AG10803 (cell line): Measurements from ENCODE around the gene PTPRU.

Experiments
- DNase-seq: peaks from one replicate; pipeline ENCODE4 v3.0.0; 2010; ENCODE audit warnings: low read depth
- H3K4me3 ChIP-seq: 2 replicates; pipeline ENCODE4 v1.5.1; 2011; ENCODE audit warnings: mild to moderate bottlenecking, low read length, control low read depth
- TF ChIP-seq, protein P1 (sequence below): conservative IDR thresholded peaks from 2 replicates; pipeline ENCODE4 v1.5.1; 2011; ENCODE audit warnings: mild to moderate bottlenecking, low read length, control low read depth, inconsistent platforms

Gene PTPRU

DNA sequence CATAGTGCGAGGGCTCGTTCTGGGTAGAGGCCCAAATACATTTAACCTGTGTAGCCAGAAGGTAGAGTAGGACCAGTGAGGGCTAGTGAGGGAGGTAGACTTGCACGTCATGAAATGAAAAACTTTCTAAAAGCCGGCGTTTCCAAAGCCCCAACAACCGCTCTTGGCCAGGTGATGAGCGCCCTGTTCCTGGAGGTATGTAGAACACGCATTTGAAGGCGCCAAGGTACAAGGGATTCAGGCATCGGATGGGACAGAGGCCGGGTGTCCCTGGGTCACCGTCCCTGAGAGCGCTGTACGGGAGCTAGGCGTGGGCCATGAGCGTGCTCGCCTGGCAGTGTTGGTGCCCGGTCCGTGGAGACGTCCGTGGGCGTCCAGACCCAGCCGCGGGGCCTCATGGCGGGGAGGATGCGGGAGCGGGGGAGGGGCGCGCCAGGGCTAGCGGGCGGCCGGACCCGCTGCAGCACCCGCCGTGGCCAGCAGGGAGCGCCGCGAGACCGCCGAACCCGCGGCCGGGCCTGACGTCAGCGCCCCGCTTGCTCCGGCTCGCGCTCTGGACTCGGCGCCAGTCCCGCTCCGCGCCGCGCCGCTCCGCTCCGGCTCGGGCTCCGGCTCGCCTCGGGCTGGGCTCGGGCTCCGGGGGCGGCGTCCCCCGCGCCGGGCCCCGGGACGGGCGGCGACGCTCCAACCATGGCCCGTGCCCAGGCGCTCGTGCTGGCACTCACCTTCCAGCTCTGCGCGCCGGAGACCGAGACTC lies at the start of gene PTPRU:
Gene PTPRU, plus strand, starts transcription at position 568 of the 757 bp plus-strand sequence. Its CDS starts 123 bp downstream, at position 691.
- H3K4me3 ChIP-seq: peak within 1 kb of the TSS; percentile 84
- TF ChIP-seq, protein P1, sequence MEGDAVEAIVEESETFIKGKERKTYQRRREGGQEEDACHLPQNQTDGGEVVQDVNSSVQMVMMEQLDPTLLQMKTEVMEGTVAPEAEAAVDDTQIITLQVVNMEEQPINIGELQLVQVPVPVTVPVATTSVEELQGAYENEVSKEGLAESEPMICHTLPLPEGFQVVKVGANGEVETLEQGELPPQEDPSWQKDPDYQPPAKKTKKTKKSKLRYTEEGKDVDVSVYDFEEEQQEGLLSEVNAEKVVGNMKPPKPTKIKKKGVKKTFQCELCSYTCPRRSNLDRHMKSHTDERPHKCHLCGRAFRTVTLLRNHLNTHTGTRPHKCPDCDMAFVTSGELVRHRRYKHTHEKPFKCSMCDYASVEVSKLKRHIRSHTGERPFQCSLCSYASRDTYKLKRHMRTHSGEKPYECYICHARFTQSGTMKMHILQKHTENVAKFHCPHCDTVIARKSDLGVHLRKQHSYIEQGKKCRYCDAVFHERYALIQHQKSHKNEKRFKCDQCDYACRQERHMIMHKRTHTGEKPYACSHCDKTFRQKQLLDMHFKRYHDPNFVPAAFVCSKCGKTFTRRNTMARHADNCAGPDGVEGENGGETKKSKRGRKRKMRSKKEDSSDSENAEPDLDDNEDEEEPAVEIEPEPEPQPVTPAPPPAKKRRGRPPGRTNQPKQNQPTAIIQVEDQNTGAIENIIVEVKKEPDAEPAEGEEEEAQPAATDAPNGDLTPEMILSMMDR: peak; percentile 29
- peak; percentile 58 for DNase-seq

DNA sequence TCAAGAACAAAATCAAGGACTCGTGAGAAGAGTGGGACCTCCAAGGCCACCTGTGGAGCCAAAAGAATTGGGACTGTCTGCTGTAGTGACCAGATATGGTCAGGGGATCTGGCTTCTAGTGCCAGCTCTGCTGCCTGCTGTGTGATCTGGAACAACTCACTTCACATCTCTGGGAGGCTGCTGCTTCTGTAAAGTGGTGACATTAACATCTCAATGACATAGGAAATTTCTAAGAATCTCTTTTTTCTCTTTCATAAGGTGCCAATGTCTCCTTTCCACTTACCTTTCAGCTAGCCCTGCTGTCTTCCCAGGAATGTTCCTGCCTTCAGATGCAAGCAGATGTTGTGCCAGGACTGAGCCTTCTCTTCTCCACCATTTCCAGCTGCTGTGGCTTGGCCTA lies 49.6 kb upstream of the PTPRU start:
- DNase-seq: no peak
- H3K4me3 ChIP-seq: no peak overlapping the region
- TF ChIP-seq, protein P1: no peak

DNA sequence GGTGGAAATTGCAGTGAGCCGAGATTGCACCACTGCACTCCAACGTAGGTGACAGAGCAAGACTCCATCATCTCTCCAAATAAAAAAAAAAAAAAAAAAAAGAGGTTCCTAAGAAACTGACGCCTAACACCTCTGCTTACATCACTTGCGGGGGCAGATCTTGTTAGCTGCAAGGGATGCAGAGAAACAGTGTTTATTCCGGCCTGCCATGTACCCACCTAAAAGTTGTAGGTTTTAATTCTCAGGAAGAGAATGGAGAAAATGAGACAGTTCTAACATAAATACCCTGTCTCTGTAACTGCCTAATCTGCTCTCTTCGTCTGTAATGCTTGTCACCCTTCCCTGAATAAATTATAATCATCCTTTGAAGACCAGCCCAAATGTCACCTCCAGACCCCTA lies 45.6 kb upstream of the PTPRU start:
- H3K4me3 ChIP-seq: no peak overlapping the region
- TF ChIP-seq, protein P1: no peak
- no peak for DNase-seq

- TF ChIP-seq, protein P1: no peak
- no peak for DNase-seq
- no peak overlapping the region for H3K4me3 ChIP-seq
These were observed 42.4 kb upstream of the PTPRU start for GRCh38 chr1:29193879-29194455.

- H3K4me3 ChIP-seq: no peak overlapping the region
- TF ChIP-seq, protein P1: no peak
- peak; percentile 25 for DNase-seq
These were observed 40.4 kb upstream of the PTPRU start for GRCh38 chr1:29195881-29196291.

- no peak overlapping the region for H3K4me3 ChIP-seq
- TF ChIP-seq, protein P1: no peak
- DNase-seq: peak; percentile 95
These were observed 39.3 kb upstream of the PTPRU start for GRCh38 chr1:29196863-29197589.
